IMR-90 (cell line): ENCODE results near the gene PCDH19. TPM values are rescaled to one million over a fixed set of nuclear protein-coding genes. Genes with fewer than 3 reads are reported as not detected.

Source experiments
- ATAC-seq: fragments of 200-7000 bp; cut with Tn5 transposase; 2 replicates; pipeline ENCODE4 v1.9.1; 2020; ENCODE audit warnings: low read depth, mild to moderate bottlenecking, moderate library complexity
- BruUV-seq: library from RNA; stranded (reverse); fragments of 400-500 nt; replicated peaks from 2 replicates; lab custom pipeline; 2021; lab: Mats Ljungman, UMichigan
- CTCF ChIA-PET: fragments of 300-600 bp; formaldehyde crosslinking; extraction: SDS; loops from one replicate; lab custom pipeline; 2021; ENCODE audit warnings: antibody characterized with exemption; lab: Yijun Ruan, JAX
- POLR2A ChIA-PET: fragments of 300-600 bp; sonication (Branson Sonifier 250); formaldehyde crosslinking; loops from one replicate; lab custom pipeline; 2022; ENCODE audit warnings: antibody characterized with exemption; ENCODE audit not compliant: unreplicated experiment; lab: Charles Lee
- DNase-seq: peaks from one replicate; pipeline ENCODE4 v3.0.0; 2013
- H2AFZ ChIP-seq: replicated peaks from 2 replicates; pipeline ENCODE3; 2013; ENCODE audit warnings: low read length, mild to moderate bottlenecking; ENCODE audit not compliant: poor library complexity
- H2AK5ac ChIP-seq: 2 replicates; pipeline ENCODE4 v1.6.1; 2013; ENCODE audit warnings: low read depth, low read length, inconsistent platforms
- H2AK9ac ChIP-seq: replicated peaks from 2 replicates; pipeline ENCODE3; 2013; ENCODE audit warnings: mild to moderate bottlenecking, low read depth, low read length, moderate library complexity; ENCODE audit not compliant: poor library complexity
- H2BK120ac ChIP-seq: 2 replicates; pipeline ENCODE4 v1.6.1; 2013; ENCODE audit warnings: low read depth, low read length, inconsistent platforms
- H2BK15ac ChIP-seq: 3 replicates; pipeline ENCODE4 v1.6.1; 2013; ENCODE audit warnings: low read depth, low read length, inconsistent platforms
- H2BK20ac ChIP-seq: 2 replicates; pipeline ENCODE4 v1.6.1; 2013; ENCODE audit warnings: low read depth, mild to moderate bottlenecking, inconsistent platforms, low read length, moderate library complexity
- H2BK5ac ChIP-seq: 2 replicates; pipeline ENCODE4 v1.6.1; 2013; ENCODE audit warnings: mild to moderate bottlenecking, low read depth, low read length, inconsistent platforms; ENCODE audit not compliant: poor library complexity, severe bottlenecking
- H3K14ac ChIP-seq: replicated peaks from 2 replicates; pipeline ENCODE4 v1.6.1; 2013; ENCODE audit warnings: low read depth, low read length, inconsistent platforms
- H3K18ac ChIP-seq: 2 replicates; pipeline ENCODE4 v1.6.1; 2013; ENCODE audit warnings: low read depth, low read length, control low read depth
- H3K23ac ChIP-seq: 2 replicates; pipeline ENCODE4 v1.6.1; 2013; ENCODE audit warnings: low read depth, low read length, inconsistent platforms
- H3K27ac ChIP-seq: 2 replicates; pipeline ENCODE4 v1.5.1; 2013; ENCODE audit warnings: mild to moderate bottlenecking, control low read depth, low read length; ENCODE audit not compliant: insufficient read depth
- H3K27me3 ChIP-seq: 2 replicates; pipeline ENCODE4 v1.6.1; 2013; ENCODE audit warnings: low read length; ENCODE audit not compliant: control insufficient read depth, insufficient read depth
- H3K36me3 ChIP-seq: 2 replicates; pipeline ENCODE4 v1.6.1; 2013; ENCODE audit warnings: low read length, mixed read lengths; ENCODE audit not compliant: control insufficient read depth, insufficient read depth
- H3K4ac ChIP-seq: 2 replicates; pipeline ENCODE4 v1.6.1; 2013; ENCODE audit warnings: low read depth, low read length, inconsistent platforms
- H3K4me1 ChIP-seq: 2 replicates; pipeline ENCODE4 v1.6.1; 2013; ENCODE audit warnings: low read length, mixed read lengths; ENCODE audit not compliant: control insufficient read depth, insufficient read depth
- H3K4me2 ChIP-seq: 2 replicates; pipeline ENCODE4 v1.6.1; 2013; ENCODE audit warnings: low read depth, mild to moderate bottlenecking, control low read depth, low read length, moderate library complexity
- H3K4me3 ChIP-seq: 2 replicates; pipeline ENCODE4 v1.5.1; 2013; ENCODE audit warnings: low read depth, mild to moderate bottlenecking, control low read depth, low read length, moderate library complexity; ENCODE audit not compliant: insufficient read depth
- H3K56ac ChIP-seq: 2 replicates; pipeline ENCODE4 v1.6.1; 2013; ENCODE audit warnings: low read length, inconsistent platforms; ENCODE audit not compliant: insufficient read depth; ENCODE audit errors: extremely low read depth
- H3K79me1 ChIP-seq, 2 experiments: 2 replicates each; pipeline ENCODE4 v1.6.1; 2013; ENCODE audit warnings: low read length in 2 of 2, inconsistent platforms in 1 of 2, low read depth in 1 of 2
- H3K9ac ChIP-seq: 2 replicates; pipeline ENCODE4 v1.6.1; 2013; ENCODE audit warnings: low read depth, low read length, control low read depth
- H3K9me1 ChIP-seq: 2 replicates; pipeline ENCODE4 v1.6.1; 2013; ENCODE audit warnings: low read length, inconsistent platforms; ENCODE audit not compliant: insufficient read depth
- H3K9me3 ChIP-seq: 2 replicates; pipeline ENCODE4 v1.6.1; 2013; ENCODE audit warnings: low read length; ENCODE audit not compliant: control insufficient read depth, insufficient read depth
- H4K20me1 ChIP-seq: 2 replicates; pipeline ENCODE4 v1.6.1; 2013; ENCODE audit warnings: low read length, inconsistent platforms; ENCODE audit not compliant: insufficient read depth
- H4K5ac ChIP-seq: 2 replicates; pipeline ENCODE4 v1.6.1; 2013; ENCODE audit warnings: mild to moderate bottlenecking, low read depth, low read length, control low read depth
- H4K8ac ChIP-seq, 2 experiments: 2 replicates each; pipeline ENCODE4 v1.6.1; 2013; ENCODE audit warnings: low read depth in 2 of 2, low read length in 2 of 2, control low read depth in 1 of 2, inconsistent platforms in 1 of 2
- H4K91ac ChIP-seq: 2 replicates; pipeline ENCODE4 v1.6.1; 2013; ENCODE audit warnings: low read depth, low read length, inconsistent platforms; ENCODE audit not compliant: insufficient read depth
- CEBPB ChIP-seq: IDR thresholded peaks from 2 replicates; pipeline ENCODE4 v1.6.1; 2012; ENCODE audit warnings: low read depth, low read length, improper control_type of control experiment
- MXI1 ChIP-seq: IDR thresholded peaks from 2 replicates; pipeline ENCODE4 v1.6.1; 2012; ENCODE audit warnings: low read depth, mild to moderate bottlenecking, low read length, moderate library complexity, borderline replicate concordance
- RAD21 ChIP-seq: IDR thresholded peaks from 2 replicates; pipeline ENCODE4 v1.6.1; 2012; ENCODE audit warnings: low read length, improper control_type of control experiment
- RCOR1 ChIP-seq: IDR thresholded peaks from 2 replicates; pipeline ENCODE4 v1.6.1; 2012; ENCODE audit warnings: mild to moderate bottlenecking, low read length, improper control_type of control experiment; ENCODE audit not compliant: insufficient replicate concordance
- RFX5 ChIP-seq: IDR thresholded peaks from 2 replicates; pipeline ENCODE4 v1.8.0; 2012; ENCODE audit warnings: low read depth, mild to moderate bottlenecking, low read length, moderate library complexity
- WGBS, 2 experiments: methylation state at CpG; one replicate each; pipeline versions ENCODE4 v1.1.5 to v1.1.7; 2013; ENCODE audit warnings: missing lambda C conversion rate in 2 of 2; ENCODE audit not compliant: insufficient read length in 1 of 2; ENCODE audit errors: extremely low coverage in 2 of 2; 5-methylcytosine and 5-hydroxymethylcytosine counted together
- dilution Hi-C: fragments of 300-500 bp; cut with HindIII; formaldehyde crosslinking; loops from one replicate; pipeline ENCODE4 v1.14.3; 2018; ENCODE audit warnings: low sequenced_read_pairs; ENCODE audit not compliant: unreplicated experiment
- in situ Hi-C: fragments of 300-500 bp; cut with MboI; formaldehyde crosslinking; loops from 3 replicates; pipeline ENCODE4 v1.14.3; 2019; ENCODE audit warnings: low sequenced_read_pairs, inconsistent platforms, mixed read lengths
- intact Hi-C: fragments of 100-400 bp; cut with micrococcal nuclease; formaldehyde crosslinking; loops from 2 replicates; pipeline ENCODE4 v1.10.0; 2022
- polyA plus RNA-seq, 3 experiments: library from polyadenylated mRNA; depleted of rRNA; stranded (reverse); fragments of >200 nt; gene quantifications; 2 replicates each; pipeline ENCODE4 v1.2.3, GENCODE V29; 2012; ENCODE audit warnings: low replicate concordance in 1 of 3
- total RNA-seq: library from RNA; depleted of rRNA; stranded (reverse); fragments of >200 nt; gene quantifications from 2 replicates; pipeline ENCODE4 v1.2.3, GENCODE V29; 2012

Gene PCDH19
- total and polyA plus RNA-seq, 2 of the 4 experiments (the other 2 are of a cell fraction), result not detected

DNA sequence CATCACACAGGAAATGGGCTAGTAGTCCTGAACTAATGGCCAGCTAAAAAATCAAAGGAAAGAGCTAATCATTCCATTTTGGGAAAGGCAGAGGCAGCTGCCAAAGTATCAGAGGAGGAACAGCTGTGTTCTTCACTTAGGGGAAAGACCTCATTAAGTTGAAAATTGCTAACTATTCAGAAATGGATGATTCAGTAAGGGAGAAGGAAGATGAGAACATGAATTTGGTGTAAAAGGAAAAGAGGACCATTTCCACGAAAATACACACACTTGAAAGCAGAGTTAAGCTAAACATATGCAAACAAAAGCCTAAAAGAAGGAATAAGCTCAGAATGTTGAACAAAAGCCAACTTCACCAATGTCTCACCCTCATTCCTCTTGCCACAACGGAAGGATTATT is 90.4 kb downstream of the PCDH19 start:
- Histone ChIP-seq H4K91ac (no peak overlapping the region), H2AFZ (no peak overlapping the region), H2BK20ac (no peak overlapping the region), H2BK15ac (no peak overlapping the region), H3K4ac (no peak overlapping the region), H3K4me2 (no peak overlapping the region), H4K20me1 (no peaks in the 10 kb centered on the region), H4K8ac (no peak overlapping the region), H3K27me3 (no peaks in the 10 kb centered on the region; the same call in 1 of the 2 replicates), H2AK9ac (no peak overlapping the region), H2BK120ac (no peak overlapping the region), H3K9me1 (no peaks in the 10 kb centered on the region), H4K5ac (no peak overlapping the region), H3K36me3 (no peaks in the 10 kb centered on the region), H3K18ac (no peak overlapping the region), H3K23ac (no peak overlapping the region), H3K79me1 (no peaks in the 10 kb centered on the region), H3K56ac (no peak overlapping the region), H2BK5ac (no peak overlapping the region), H3K4me1 (no peaks in the 10 kb centered on the region), H3K27ac (no peak overlapping the region), H3K9me3 (no peaks in the 10 kb centered on the region), H2AK5ac (no peak overlapping the region), H3K14ac (no peak overlapping the region), H3K9ac (no peak overlapping the region), H3K4me3 (no peak overlapping the region)
- TF ChIP-seq RAD21, result no peak
- no peak for TF ChIP-seq RCOR1
- no peak for TF ChIP-seq MXI1
- no peak for TF ChIP-seq CEBPB
- TF ChIP-seq RFX5, result no peak
- no TSS peak for BruUV-seq
- intact Hi-C loops, result no loop called here
- CTCF ChIA-PET, result no interaction called here
- POLR2A ChIA-PET, result no interaction called here
- ATAC-seq (no peak), DNase-seq (no peak)
- WGBS, 2 experiments, result no CpG with 5 or more reads among the region's 2 CpGs
- dilution Hi-C loops, result no loop called here
- in situ Hi-C loops, result no loop called here
